Measurements from ENCODE around the gene WRAP53. TPM values are rescaled to one million over a fixed set of nuclear protein-coding genes. Genes with fewer than 3 reads are reported as not detected.

WRAP53 gene
- polyA plus RNA-seq, 1 donor (not counting 4 experiments of a cell fraction or from before 2014, with no cell fraction given): 8.2 TPM

- dilution Hi-C loops (cut with MboI; ENCODE audit: extremely low pct_ligation_motif_present, low sequenced_read_pairs): no loop called here
- Histone ChIP-seq H3K36me3 (ENCODE audit: control insufficient read depth in 2 of 2, extremely low read depth in 1 of 2, insufficient read depth in 2 of 2, low read length in 2 of 2) (peaks cover 12 to 16% of the 10 kb centered on the region in 2 experiments), H4K20me1 (ENCODE audit: control insufficient read depth, extremely low read depth, insufficient read depth, low read length) (no peaks in the 10 kb centered on the region), H3K27me3 (ENCODE audit: control insufficient read depth, extremely low read depth, insufficient read depth, low read length) (peaks cover 22% of the 10 kb centered on the region), H3K79me2 (ENCODE audit: control insufficient read depth, insufficient read depth, low read length) (no peaks in the 10 kb centered on the region), H3K9me3 (ENCODE audit: control insufficient read depth, low read depth, low read length) (no peaks in the 10 kb centered on the region), H3K9me1 (ENCODE audit: control insufficient read depth, extremely low read depth, insufficient read depth, low read length) (no peaks in the 10 kb centered on the region), H3K27ac (ENCODE audit: control insufficient read depth, insufficient read depth, low read length) (no peak overlapping the region), H3K9ac (ENCODE audit: control insufficient read depth, extremely low read depth, insufficient read depth, low read length) (no peak overlapping the region), H3K4me3 (ENCODE audit: control insufficient read depth in 2 of 3, extremely low read depth in 1 of 3, insufficient read depth in 2 of 3, low read depth in 1 of 3, low read length in 3 of 3) (peak overlapping the region in 1 of 3 experiments; percentile 65), H3K4me2 (ENCODE audit: control insufficient read depth, extremely low read depth, insufficient read depth, low read depth, low read length) (peak overlapping the region; percentile 88), H3K4me1 (ENCODE audit: control insufficient read depth, extremely low read depth, insufficient read depth, low read length) (peaks cover 20% of the 10 kb centered on the region), H2AFZ (ENCODE audit: control insufficient read depth, low read length) (no peak overlapping the region)
- TF ChIP-seq CTCF (optimal IDR thresholded peaks at IDR 0.05 in 1 of 3, IDR thresholded peaks at IDR 0.05 in 1 of 3, conservative IDR thresholded peaks at IDR 0.05 in 1 of 3; ENCODE audit: extremely low read depth in 1 of 3, insufficient read depth in 2 of 3, low read length in 3 of 3) (no peak), EZH2 (IDR thresholded peaks at IDR 0.05; ENCODE audit: low read length) (no peak)
- no peak for FAIRE-seq
- no peak for DNase-seq (ENCODE audit: low read depth, low spot score)
Observed at GRCh38 chr17:7703584-7704479, 15.6 kb downstream of the WRAP53 start.

- DNase-seq (ENCODE audit: low read depth, low spot score) (no peak), FAIRE-seq (no peak)
- Histone ChIP-seq H3K9me3 (ENCODE audit: control insufficient read depth, low read depth, low read length) (no peaks in the 10 kb centered on the region), H3K9me1 (ENCODE audit: control insufficient read depth, extremely low read depth, insufficient read depth, low read length) (no peaks in the 10 kb centered on the region), H3K9ac (ENCODE audit: control insufficient read depth, extremely low read depth, insufficient read depth, low read length) (peak within 1 kb of the TSS; percentile 28), H3K4me1 (ENCODE audit: control insufficient read depth, extremely low read depth, insufficient read depth, low read length) (peaks cover 20% of the 10 kb centered on the region), H3K79me2 (ENCODE audit: control insufficient read depth, insufficient read depth, low read length) (no peaks in the 10 kb centered on the region), H3K27me3 (ENCODE audit: control insufficient read depth, extremely low read depth, insufficient read depth, low read length) (peaks cover 22% of the 10 kb centered on the region), H2AFZ (ENCODE audit: control insufficient read depth, low read length) (peak within 1 kb of the TSS; percentile 74), H3K4me3 (ENCODE audit: control insufficient read depth in 2 of 3, extremely low read depth in 1 of 3, insufficient read depth in 2 of 3, low read depth in 1 of 3, low read length in 3 of 3) (peak within 1 kb of the TSS; percentile 44 to 73 (median 65)), H3K27ac (ENCODE audit: control insufficient read depth, insufficient read depth, low read length) (no peak within 1 kb of the TSS), H3K4me2 (ENCODE audit: control insufficient read depth, extremely low read depth, insufficient read depth, low read depth, low read length) (peak within 1 kb of the TSS; percentile 88), H4K20me1 (ENCODE audit: control insufficient read depth, extremely low read depth, insufficient read depth, low read length) (no peaks in the 10 kb centered on the region), H3K36me3 (ENCODE audit: control insufficient read depth in 2 of 2, extremely low read depth in 1 of 2, insufficient read depth in 2 of 2, low read length in 2 of 2) (peaks cover 12 to 16% of the 10 kb centered on the region in 2 experiments)
- dilution Hi-C loops (cut with MboI; ENCODE audit: extremely low pct_ligation_motif_present, low sequenced_read_pairs): no loop called here
- TF ChIP-seq EZH2 (IDR thresholded peaks at IDR 0.05; ENCODE audit: low read length) (peak; percentile 43), CTCF (optimal IDR thresholded peaks at IDR 0.05 in 1 of 3, IDR thresholded peaks at IDR 0.05 in 1 of 3, conservative IDR thresholded peaks at IDR 0.05 in 1 of 3; ENCODE audit: extremely low read depth in 1 of 3, insufficient read depth in 2 of 3, low read length in 3 of 3) (no peak)
Observed at GRCh38 chr17:7704601-7705268, 16.5 kb downstream of the WRAP53 start, which contains the start of gene EFNB3. TSS of gene EFNB3 (plus strand) at chr17:7705202. CDS start at chr17:7705599, 397 bp downstream.
